Lung (tissue), 12 donors: ENCODE data around the gene PRKCB. TPM values are rescaled to one million over a fixed set of nuclear protein-coding genes. Genes with fewer than 3 reads are reported as not detected.
A peak's percentile ranks its signal among the peaks of the same experiment; 100 is the strongest.

ENCODE experiments used
- ATAC-seq: fragments of 200-7000 bp; cut with Tn5 transposase; one replicate; pipeline ENCODE4 v1.9.1; 2020; ENCODE audit warnings: moderate number of reproducible peaks; ENCODE audit not compliant: insufficient read depth, low FRiP score
- DNase-seq, 3 donors: peaks; one replicate each; pipeline ENCODE4 v3.0.0-alpha.2; 2013 to 2017
- H3K27ac ChIP-seq, 2 donors: one replicate each; pipeline ENCODE4 v1.5.1; 2013; ENCODE audit warnings: mild to moderate bottlenecking in 2 of 2, moderate library complexity in 2 of 2, control low read depth in 1 of 2, inconsistent platforms in 1 of 2, low read depth in 1 of 2, low read length in 1 of 2
- H3K27me3 ChIP-seq, 3 donors: one replicate each; pipeline ENCODE4 v1.5.1; 2013; ENCODE audit warnings: low read length in 2 of 3; ENCODE audit not compliant: control insufficient read depth in 3 of 3, insufficient read depth in 3 of 3
- H3K36me3 ChIP-seq, 4 donors: one replicate each; pipeline ENCODE4 v1.5.1; 2013; ENCODE audit warnings: low read length in 4 of 4, mild to moderate bottlenecking in 1 of 4, moderate library complexity in 1 of 4; ENCODE audit not compliant: control insufficient read depth in 4 of 4, insufficient read depth in 4 of 4
- H3K4me1 ChIP-seq, 5 donors: one replicate each; pipeline ENCODE4 v1.5.1; 2013; ENCODE audit warnings: low read length in 5 of 5, mild to moderate bottlenecking in 2 of 5, moderate library complexity in 1 of 5; ENCODE audit not compliant: control insufficient read depth in 5 of 5, insufficient read depth in 5 of 5
- H3K4me3 ChIP-seq: one replicate; pipeline ENCODE4 v1.5.1; 2013; ENCODE audit warnings: mild to moderate bottlenecking, control low read depth, moderate library complexity
- H3K9ac ChIP-seq, 2 donors: one replicate each; pipeline ENCODE4 v1.5.1; 2013; ENCODE audit warnings: low read length in 2 of 2, control low read depth in 1 of 2; ENCODE audit not compliant: insufficient read depth in 1 of 2
- H3K9me3 ChIP-seq, 4 donors: one replicate each; pipeline ENCODE4 v1.5.1; 2013; ENCODE audit warnings: low read length in 3 of 4, mild to moderate bottlenecking in 1 of 4, moderate library complexity in 1 of 4; ENCODE audit not compliant: control insufficient read depth in 4 of 4, insufficient read depth in 3 of 4
- WGBS, 2 donors: extraction: QIAGEN DNeasy Blood & Tissue Kit; methylation state at CpG; one replicate each; pipeline ENCODE4 v1.1.7; 2013; 5-methylcytosine and 5-hydroxymethylcytosine counted together
- polyA plus RNA-seq, 2 donors: library from polyadenylated mRNA; stranded (reverse); fragments of 200-250 nt; gene quantifications; one replicate each; pipeline ENCODE4 v1.2.1, GENCODE V29; 2013
- total RNA-seq, 2 donors: library from RNA; depleted of rRNA in 1 of 2; stranded (reverse); fragments of >200 nt in 1 of 2; gene quantifications; one replicate each; pipeline ENCODE4 v1.2.1, GENCODE V29; 2014 to 2021
- TF ChIP-seq, protein P1 (sequence below): IDR thresholded peaks from 2 replicates; pipeline ENCODE4 v1.5.1; 2012; ENCODE audit warnings: mild to moderate bottlenecking; ENCODE audit errors: control extremely low read depth, extremely low read depth
- donor health status: control.
- donor health status: control.
- donor health status: Bipolar disorder and iron deficiency.
- donor health status: healthy.
- donor health status: DM: yes; HTN: yes; CAD: no.

The PRKCB gene
- total and polyA plus RNA-seq, 4 donors, result 2.5 to 46.4 (median 21.8) TPM

DNA sequence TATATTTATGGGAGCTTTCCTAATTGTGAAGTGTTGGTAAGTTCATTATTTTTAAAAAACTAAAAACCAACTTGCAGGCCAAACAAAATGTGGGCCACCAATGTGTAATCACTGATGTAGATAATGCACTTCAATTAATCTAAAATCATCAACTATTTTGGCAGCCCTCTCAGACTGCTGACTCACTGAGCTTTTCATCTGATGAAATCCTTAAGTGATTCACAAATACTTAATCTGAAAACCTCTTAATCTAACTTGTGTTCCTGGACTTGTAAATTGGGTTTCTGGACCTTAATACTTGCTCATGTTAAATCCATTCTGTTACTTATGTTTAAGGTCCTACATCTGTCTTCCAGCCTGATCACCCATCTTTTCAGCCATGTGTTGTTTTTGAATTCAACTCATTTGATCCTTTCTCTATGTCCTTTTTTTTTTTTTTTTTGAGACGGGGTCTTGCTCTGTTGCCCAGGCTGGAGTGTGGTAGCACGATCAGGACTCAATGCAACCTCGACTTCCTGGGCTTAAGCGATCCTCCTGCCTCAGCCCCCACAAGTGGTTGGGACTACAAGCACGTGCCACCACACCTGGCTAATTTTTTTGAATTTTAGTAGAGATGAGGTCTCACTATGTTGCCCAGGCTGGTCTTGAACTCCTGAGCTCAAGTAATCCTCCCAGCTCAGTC, 39.0 kb downstream of the PRKCB start:
- no peaks in the 10 kb centered on the region for H3K36me3 ChIP-seq

GRCh38 chr16:23876256-23876896, 40.6 kb downstream of the PRKCB start:
- peaks cover 0 to 14% (median 0%) of the 10 kb centered on the region in 5 donors for H3K4me1 ChIP-seq
- H3K36me3 ChIP-seq, result no peaks in the 10 kb centered on the region
- no peak overlapping the region for H3K27ac ChIP-seq
- WGBS, 2 donors, result 36 to 38% methylated on average over 6 of the region's 6 CpGs
- H3K9me3 ChIP-seq, result no peaks in the 10 kb centered on the region
- H3K4me3 ChIP-seq, result no peak overlapping the region
- TF ChIP-seq, protein P1, sequence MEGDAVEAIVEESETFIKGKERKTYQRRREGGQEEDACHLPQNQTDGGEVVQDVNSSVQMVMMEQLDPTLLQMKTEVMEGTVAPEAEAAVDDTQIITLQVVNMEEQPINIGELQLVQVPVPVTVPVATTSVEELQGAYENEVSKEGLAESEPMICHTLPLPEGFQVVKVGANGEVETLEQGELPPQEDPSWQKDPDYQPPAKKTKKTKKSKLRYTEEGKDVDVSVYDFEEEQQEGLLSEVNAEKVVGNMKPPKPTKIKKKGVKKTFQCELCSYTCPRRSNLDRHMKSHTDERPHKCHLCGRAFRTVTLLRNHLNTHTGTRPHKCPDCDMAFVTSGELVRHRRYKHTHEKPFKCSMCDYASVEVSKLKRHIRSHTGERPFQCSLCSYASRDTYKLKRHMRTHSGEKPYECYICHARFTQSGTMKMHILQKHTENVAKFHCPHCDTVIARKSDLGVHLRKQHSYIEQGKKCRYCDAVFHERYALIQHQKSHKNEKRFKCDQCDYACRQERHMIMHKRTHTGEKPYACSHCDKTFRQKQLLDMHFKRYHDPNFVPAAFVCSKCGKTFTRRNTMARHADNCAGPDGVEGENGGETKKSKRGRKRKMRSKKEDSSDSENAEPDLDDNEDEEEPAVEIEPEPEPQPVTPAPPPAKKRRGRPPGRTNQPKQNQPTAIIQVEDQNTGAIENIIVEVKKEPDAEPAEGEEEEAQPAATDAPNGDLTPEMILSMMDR, result no peak
- no peaks in the 10 kb centered on the region for H3K27me3 ChIP-seq
- ATAC-seq, result no peak
- peak in 2 of 3 donors; percentile 38 to 43 for DNase-seq
- no peak overlapping the region for H3K9ac ChIP-seq

More for the DNA sequence above, 39.0 kb downstream of the PRKCB start:
- 81 to 82% methylated on average over 5 of the region's 5 CpGs for WGBS, 2 donors
- no peaks in the 10 kb centered on the region for H3K9me3 ChIP-seq
- H3K4me1 ChIP-seq, result peaks cover 0 to 14% (median 0%) of the 10 kb centered on the region in 5 donors
- no peak overlapping the region for H3K27ac ChIP-seq
- no peaks in the 10 kb centered on the region for H3K27me3 ChIP-seq
- DNase-seq, result no peak
- H3K9ac ChIP-seq, result no peak overlapping the region
- TF ChIP-seq, protein P1, result no peak
- no peak for ATAC-seq
- H3K4me3 ChIP-seq, result no peak overlapping the region

GRCh38 chr16:23877107-23878070, 41.6 kb downstream of the PRKCB start:
- ATAC-seq (no peak), DNase-seq (no peak)
- TF ChIP-seq, protein P1, result no peak
- Histone ChIP-seq H3K4me3 (no peak overlapping the region), H3K9ac (no peak overlapping the region), H3K27me3 (no peaks in the 10 kb centered on the region), H3K9me3 (no peaks in the 10 kb centered on the region), H3K36me3 (no peaks in the 10 kb centered on the region), H3K4me1 (peaks cover 0 to 14% (median 0%) of the 10 kb centered on the region in 5 donors), H3K27ac (no peak overlapping the region)
- 86 to 92% methylated on average over 9 of the region's 9 CpGs for WGBS, 2 donors
